Endothelial cell of umbilical vein (primary cell): ENCODE results near the gene RFC2. TPM values are rescaled to one million over a fixed set of nuclear protein-coding genes. Genes with fewer than 3 reads are reported as not detected.

Source experiments
- BruUV-seq: library from RNA; stranded (reverse); fragments of 400-500 nt; replicated peaks from 2 replicates; lab custom pipeline; 2021; lab: Mats Ljungman, UMichigan
- CTCF ChIA-PET: fragments of 300-600, 350-600 bp; sonication (Branson Sonifier 250); formaldehyde crosslinking; loops from one replicate; lab custom pipeline; 2021; ENCODE audit warnings: antibody characterized with exemption, inconsistent platforms; lab: Charles Lee
- POLR2A ChIA-PET: fragments of 300-600, 350-600 bp; sonication (Branson Sonifier 250); formaldehyde crosslinking; loops from one replicate; lab custom pipeline; 2021; ENCODE audit warnings: antibody characterized with exemption, inconsistent platforms; lab: Charles Lee
- DNase-seq: peaks from one replicate; pipeline ENCODE4 v3.0.0-alpha.2; 2011; ENCODE audit warnings: low read depth, low spot score
- FAIRE-seq: peaks from 2 replicates; lab custom pipeline; 2011; peaks lifted over from hg19 to GRCh38; lab: Jason Lieb, UNC
- H2AFZ ChIP-seq: 2 replicates; pipeline ENCODE4 v1.6.0; 2012; ENCODE audit warnings: low read depth, low read length, control low read depth, inconsistent platforms
- H3K27ac ChIP-seq: 2 replicates; pipeline ENCODE4 v1.5.1; 2011; ENCODE audit warnings: low read depth, mild to moderate bottlenecking, control low read depth, low read length, moderate library complexity; ENCODE audit not compliant: insufficient read depth
- H3K27me3 ChIP-seq, 2 experiments: 2 replicates each; pipeline versions ENCODE4 v1.6.0 to v1.6.1; 2011; ENCODE audit warnings: low read length in 2 of 2, mixed read lengths in 1 of 2; ENCODE audit not compliant: control insufficient read depth in 2 of 2, insufficient read depth in 2 of 2
- H3K36me3 ChIP-seq, 2 experiments: 2 replicates in 1 of 2; 3 replicates in 1 of 2; pipeline ENCODE4 v1.5.1; 2011; ENCODE audit warnings: low read length in 2 of 2, mild to moderate bottlenecking in 1 of 2, moderate library complexity in 1 of 2; ENCODE audit not compliant: control insufficient read depth in 2 of 2, insufficient read depth in 2 of 2; ENCODE audit errors: extremely low read depth in 1 of 2
- H3K4me1 ChIP-seq: 3 replicates; pipeline ENCODE4 v1.5.1; 2011; ENCODE audit warnings: mild to moderate bottlenecking, low read length; ENCODE audit not compliant: control insufficient read depth, insufficient read depth; ENCODE audit errors: extremely low read depth
- H3K4me2 ChIP-seq: 2 replicates; pipeline ENCODE4 v1.6.1; 2011; ENCODE audit warnings: low read length, control low read depth, mixed read lengths; ENCODE audit not compliant: insufficient read depth
- H3K4me3 ChIP-seq, 3 experiments: fragments of 200-600 bp in 1 of 3; sonication (generic), shearing (Covaris generic) in 1 of 3; replicated peaks in 1 of 3; 2 replicates each; pipeline ENCODE4 v1.5.1; 2011 to 2016; ENCODE audit warnings: control low read depth in 3 of 3, low read length in 3 of 3, mild to moderate bottlenecking in 2 of 3, inconsistent platforms in 1 of 3, low read depth in 1 of 3, moderate library complexity in 1 of 3; ENCODE audit not compliant: insufficient read depth in 1 of 3
- H3K79me2 ChIP-seq: 2 replicates; pipeline ENCODE4 v1.6.0; 2012; ENCODE audit warnings: low read length, inconsistent platforms; ENCODE audit not compliant: control insufficient read depth, insufficient read depth
- H3K9ac ChIP-seq: replicated peaks from 2 replicates; pipeline ENCODE3; 2011; ENCODE audit warnings: low read length, control low read depth; ENCODE audit not compliant: insufficient read depth; ENCODE audit errors: extremely low read depth
- H3K9me1 ChIP-seq: replicated peaks from 3 replicates; pipeline ENCODE4 v1.6.0; 2011; ENCODE audit warnings: mild to moderate bottlenecking, low read length; ENCODE audit not compliant: control insufficient read depth, insufficient read depth; ENCODE audit errors: extremely low read depth
- H3K9me3 ChIP-seq: replicated peaks from 2 replicates; pipeline ENCODE4 v1.5.1; 2012; ENCODE audit warnings: low read length, inconsistent platforms; ENCODE audit not compliant: control insufficient read depth, insufficient read depth
- H4K20me1 ChIP-seq: replicated peaks from 2 replicates; pipeline ENCODE3; 2011; ENCODE audit warnings: mild to moderate bottlenecking, low read length; ENCODE audit not compliant: control insufficient read depth, insufficient read depth; ENCODE audit errors: extremely low read depth
- CTCF ChIP-seq, 2 donors: IDR thresholded peaks; 1 replicate in 1 of 2; 2 replicates in 1 of 2; pipeline ENCODE4 v1.5.1; 2011; ENCODE audit warnings: low read length in 2 of 2, mild to moderate bottlenecking in 2 of 2, moderate library complexity in 2 of 2, control low read depth in 1 of 2, inconsistent platforms in 1 of 2, low read depth in 1 of 2; ENCODE audit not compliant: insufficient read depth in 1 of 2; ENCODE audit errors: extremely low read depth in 1 of 2
- EZH2 ChIP-seq: IDR thresholded peaks from 2 replicates; pipeline ENCODE4 v1.6.1; 2012; ENCODE audit warnings: borderline replicate concordance, low read depth, mild to moderate bottlenecking, moderate library complexity, low read length, inconsistent platforms; ENCODE audit not compliant: severe bottlenecking
- FOS ChIP-seq: IDR thresholded peaks from 2 replicates; pipeline ENCODE4 v1.6.1; 2011; ENCODE audit warnings: mild to moderate bottlenecking, low read length, moderate library complexity, borderline replicate concordance; ENCODE audit not compliant: insufficient read depth
- GATA2 ChIP-seq: IDR thresholded peaks from 2 replicates; pipeline ENCODE4 v1.7.0; 2011; ENCODE audit warnings: low read depth, mild to moderate bottlenecking, moderate library complexity, mixed read lengths, low read length; ENCODE audit not compliant: insufficient read length, insufficient read depth
- MAX ChIP-seq: IDR thresholded peaks from 2 replicates; pipeline ENCODE4 v1.6.1; 2011; ENCODE audit not compliant: insufficient read depth, insufficient read length
- POLR2A ChIP-seq: IDR thresholded peaks from 2 replicates; pipeline ENCODE4 v1.6.1; 2012; ENCODE audit warnings: low read depth, mild to moderate bottlenecking, control low read depth, low read length
- dilution Hi-C: fragments of 300-500 bp; cut with MboI; formaldehyde crosslinking; loops from one replicate; pipeline ENCODE4 v1.15.0; 2019; ENCODE audit warnings: low sequenced_read_pairs; ENCODE audit not compliant: extremely low pct_ligation_motif_present
- intact Hi-C: fragments of 100-400 bp; cut with micrococcal nuclease; formaldehyde crosslinking; loops from one replicate; pipeline ENCODE4 v1.10.0; 2022
- polyA plus RNA-seq, 4 experiments: library from polyadenylated mRNA; depleted of rRNA in 3 of 4; stranded (reverse) in 3 of 4; unstranded in 1 of 4; fragments of >200 nt; gene quantifications; 2 replicates each; pipeline versions ENCODE4 v1.2.1 to v1.2.3, GENCODE V29; 2011 to 2012; ENCODE audit warnings: missing spikeins in 1 of 4
- total RNA-seq: library from RNA; stranded (reverse); gene quantifications from 2 replicates; pipeline ENCODE4 v1.2.3, GENCODE V29; 2021

The RFC2 gene
- total and polyA plus RNA-seq, 2 donors (not counting 3 experiments of a cell fraction or from before 2014, with no cell fraction given): 24.4 to 44.3 TPM

- ChIA-PET POLR2A (no interaction called here), CTCF (interaction anchor here (2.7 kb wide), 1 partner anchor 10 kb away, joined by 17 read pairs; no protein-coding TSS in a partner anchor)
- Histone ChIP-seq H3K9me3 (no peaks in the 10 kb centered on the region), H3K79me2 (no peaks in the 10 kb centered on the region), H3K27ac (no peak overlapping the region), H2AFZ (no peak overlapping the region), H3K27me3 (no peaks in the 10 kb centered on the region), H3K9me1 (no peaks in the 10 kb centered on the region), H3K4me2 (no peak overlapping the region), H3K9ac (no peak overlapping the region), H4K20me1 (no peaks in the 10 kb centered on the region), H3K4me3 (no peak overlapping the region), H3K36me3 (no peaks in the 10 kb centered on the region), H3K4me1 (no peaks in the 10 kb centered on the region)
- BruUV-seq: no TSS peak
- intact Hi-C loops: no loop called here
- dilution Hi-C loops: no loop called here
- FAIRE-seq: no peak
- DNase-seq: no peak
- no peak for TF ChIP-seq MAX
- TF ChIP-seq EZH2: no peak
- TF ChIP-seq CTCF (IDR thresholded peaks at IDR 0.05; ENCODE audit: extremely low read depth in 1 of 2, insufficient read depth in 1 of 2, low read depth in 1 of 2, low read length in 2 of 2): no peak
- no peak for TF ChIP-seq POLR2A
- TF ChIP-seq FOS: no peak
Observed at GRCh38 chr7:74216361-74216761, 37.8 kb downstream of the RFC2 start.

GRCh38 chr7:74215921-74216320, 38.3 kb downstream of the RFC2 start:
- H3K79me2 ChIP-seq: no peaks in the 10 kb centered on the region
- H2AFZ ChIP-seq: no peak overlapping the region
- no TSS peak for BruUV-seq
- H3K27ac ChIP-seq: no peak overlapping the region
- dilution Hi-C loops (no loop called here), intact Hi-C loops (no loop called here)
- no peaks in the 10 kb centered on the region for H3K4me1 ChIP-seq
- H3K9me1 ChIP-seq: no peaks in the 10 kb centered on the region
- H4K20me1 ChIP-seq: no peaks in the 10 kb centered on the region
- ChIA-PET CTCF (interaction anchor here (2.7 kb wide), 1 partner anchor 9 kb away, joined by 17 read pairs; no protein-coding TSS in a partner anchor), POLR2A (no interaction called here)
- no peak overlapping the region for H3K4me2 ChIP-seq
- no peak for TF ChIP-seq GATA2
- TF ChIP-seq FOS: no peak
- no peak for TF ChIP-seq EZH2
- TF ChIP-seq POLR2A: no peak
- TF ChIP-seq CTCF (IDR thresholded peaks at IDR 0.05; ENCODE audit: extremely low read depth in 1 of 2, insufficient read depth in 1 of 2, low read depth in 1 of 2, low read length in 2 of 2): no peak
- H3K9me3 ChIP-seq: no peaks in the 10 kb centered on the region
- no peak for FAIRE-seq
- H3K27me3 ChIP-seq: no peaks in the 10 kb centered on the region
- no peak for DNase-seq
- no peak overlapping the region for H3K9ac ChIP-seq
- H3K36me3 ChIP-seq: no peaks in the 10 kb centered on the region
- no peak overlapping the region for H3K4me3 ChIP-seq
